ENCODE data around the gene CAV2. TPM values are rescaled to one million over a fixed set of nuclear protein-coding genes. Genes with fewer than 3 reads are reported as not detected.

Gene CAV2
- total RNA-seq, 1 donor from 2014 or later: 35.0 TPM

DNA sequence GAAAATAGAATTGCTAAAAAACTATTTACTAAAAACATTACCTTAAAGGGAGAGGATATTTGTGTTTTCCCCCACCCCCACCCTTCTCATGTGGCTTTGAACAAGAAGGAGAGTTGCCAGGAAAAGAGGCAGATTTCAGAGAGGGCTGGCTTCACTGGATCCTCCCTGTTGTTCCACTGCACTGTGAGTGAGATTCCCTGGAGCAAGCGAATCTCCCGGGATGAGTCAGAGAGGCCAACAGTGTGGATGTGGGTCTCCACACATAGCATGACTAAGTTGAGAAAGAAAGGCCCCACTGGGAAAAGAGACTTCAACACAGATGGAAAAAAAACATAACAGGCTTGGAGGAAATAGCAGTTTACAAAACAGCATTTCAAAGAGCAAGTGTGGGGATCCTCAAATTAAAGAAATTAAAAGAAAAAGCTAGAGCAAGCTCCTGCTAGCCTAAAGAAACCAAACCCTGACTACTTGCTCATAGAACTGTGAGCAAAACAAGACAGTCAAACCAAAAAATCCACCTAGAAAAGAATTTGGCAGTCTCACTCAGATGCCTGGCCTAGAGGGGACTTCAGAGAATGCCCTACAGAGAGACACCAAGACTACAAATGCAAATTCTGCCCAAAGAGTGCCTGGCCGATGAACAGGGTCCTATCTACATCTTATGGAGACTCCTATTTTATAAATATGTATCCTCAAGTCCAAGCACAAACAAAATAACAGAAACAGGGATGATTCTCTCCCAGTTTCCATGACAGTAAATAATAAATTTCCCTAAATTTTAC lies 28.7 kb downstream of the CAV2 start:
- Histone ChIP-seq H3K27ac (ENCODE audit: low read depth, low read length) (peak overlapping the region; percentile 51), H3K27me3 (ENCODE audit: control insufficient read depth in 3 of 3, insufficient read depth in 3 of 3, low read length in 3 of 3) (peaks cover 0 to 18% (median 5%) of the 10 kb centered on the region in 3 donors), H3K9me3 (ENCODE audit: control insufficient read depth in 3 of 3, low read length in 3 of 3) (no peaks in the 10 kb centered on the region), H3K9ac (ENCODE audit: low read depth in 1 of 3, low read length in 3 of 3) (peak overlapping the region in 1 of 3 donors; percentile 58), H3K36me3 (ENCODE audit: control insufficient read depth in 3 of 3, insufficient read depth in 3 of 3, low read length in 3 of 3) (no peaks in the 10 kb centered on the region), H3K4me3 (ENCODE audit: low read length in 3 of 3) (peak overlapping the region; percentile 1 to 92 (median 88)), H3K4me1 (ENCODE audit: control insufficient read depth in 3 of 3, insufficient read depth in 3 of 3, low read length in 3 of 3) (peaks cover 22 to 23% (median 22%) of the 10 kb centered on the region in 3 donors)

DNA sequence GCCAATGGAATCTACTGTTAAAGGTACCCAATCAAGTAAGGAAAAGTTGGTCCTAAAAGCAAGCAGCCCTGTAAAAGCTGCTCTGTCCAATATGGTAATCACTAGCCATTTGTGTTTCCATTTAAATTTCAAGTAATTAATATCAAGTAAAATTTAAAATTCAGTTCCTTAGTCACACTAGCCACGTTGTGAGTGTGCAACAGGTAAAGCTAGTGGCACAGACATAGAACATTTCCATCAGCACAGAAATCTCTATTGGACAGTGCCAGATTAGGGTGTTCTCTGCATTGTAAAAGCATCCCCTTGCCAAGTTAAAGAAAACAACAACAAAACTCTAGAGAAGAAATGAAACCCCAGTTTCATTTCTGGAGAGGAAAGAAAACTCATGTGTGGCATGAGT lies 29.7 kb downstream of the CAV2 start:
- peak overlapping the region in 1 of 3 donors; percentile 19 for H3K4me3 ChIP-seq (ENCODE audit: low read length in 3 of 3)
- no peak overlapping the region for H3K9ac ChIP-seq (ENCODE audit: low read depth in 1 of 3, low read length in 3 of 3)
- no peaks in the 10 kb centered on the region for H3K9me3 ChIP-seq (ENCODE audit: control insufficient read depth in 3 of 3, low read length in 3 of 3)
- H3K36me3 ChIP-seq (ENCODE audit: control insufficient read depth in 3 of 3, insufficient read depth in 3 of 3, low read length in 3 of 3): no peaks in the 10 kb centered on the region
- H3K4me1 ChIP-seq (ENCODE audit: control insufficient read depth in 3 of 3, insufficient read depth in 3 of 3, low read length in 3 of 3): peaks cover 18 to 23% (median 22%) of the 10 kb centered on the region in 3 donors
- H3K27me3 ChIP-seq (ENCODE audit: control insufficient read depth in 3 of 3, insufficient read depth in 3 of 3, low read length in 3 of 3): peaks cover 0 to 18% (median 5%) of the 10 kb centered on the region in 3 donors
- no peak overlapping the region for H3K27ac ChIP-seq (ENCODE audit: low read depth, low read length)

DNA sequence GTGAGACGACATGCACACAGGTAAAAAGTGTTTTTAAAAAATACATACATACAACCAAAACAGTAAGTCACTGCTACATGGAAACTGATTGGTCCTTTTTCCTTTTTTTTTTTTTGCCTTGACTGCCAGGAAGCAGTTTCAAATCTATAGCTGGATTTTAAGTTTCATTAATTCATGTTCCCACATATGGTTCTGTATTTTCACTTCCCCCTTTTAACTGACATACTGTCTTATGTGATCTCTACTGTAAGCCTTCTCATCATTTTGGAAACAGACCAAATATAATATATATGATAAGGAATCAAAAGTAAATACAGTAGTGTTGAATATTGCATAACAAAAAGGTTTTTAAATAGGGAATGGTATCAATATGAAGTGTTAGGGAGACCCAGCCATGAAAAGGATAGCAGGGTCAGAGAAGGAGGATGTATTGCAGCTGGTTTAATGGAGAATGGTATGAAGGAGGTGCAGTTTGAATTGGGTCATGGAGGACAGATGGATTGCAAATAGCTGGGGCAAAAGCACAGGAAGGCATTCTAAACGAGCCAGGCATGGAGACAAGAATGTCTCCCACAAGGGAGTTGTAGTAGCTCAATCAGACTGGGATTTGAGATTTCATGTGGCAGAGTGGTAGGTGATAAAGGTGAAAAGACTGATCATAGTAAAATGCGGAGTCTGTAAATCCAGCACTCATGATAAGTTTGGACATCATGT lies 30.7 kb downstream of the CAV2 start:
- H3K27me3 ChIP-seq (ENCODE audit: control insufficient read depth in 3 of 3, insufficient read depth in 3 of 3, low read length in 3 of 3): peaks cover 0 to 18% (median 5%) of the 10 kb centered on the region in 3 donors
- peaks cover 14 to 19% (median 18%) of the 10 kb centered on the region in 3 donors for H3K4me1 ChIP-seq (ENCODE audit: control insufficient read depth in 3 of 3, insufficient read depth in 3 of 3, low read length in 3 of 3)
- no peaks in the 10 kb centered on the region for H3K36me3 ChIP-seq (ENCODE audit: control insufficient read depth in 3 of 3, insufficient read depth in 3 of 3, low read length in 3 of 3)
- peak overlapping the region; percentile 3 to 27 (median 4) for H3K4me3 ChIP-seq (ENCODE audit: low read length in 3 of 3)
- no peaks in the 10 kb centered on the region for H3K9me3 ChIP-seq (ENCODE audit: control insufficient read depth in 3 of 3, low read length in 3 of 3)
- H3K9ac ChIP-seq (ENCODE audit: low read depth in 1 of 3, low read length in 3 of 3): no peak overlapping the region
- H3K27ac ChIP-seq (ENCODE audit: low read depth, low read length): no peak overlapping the region

DNA sequence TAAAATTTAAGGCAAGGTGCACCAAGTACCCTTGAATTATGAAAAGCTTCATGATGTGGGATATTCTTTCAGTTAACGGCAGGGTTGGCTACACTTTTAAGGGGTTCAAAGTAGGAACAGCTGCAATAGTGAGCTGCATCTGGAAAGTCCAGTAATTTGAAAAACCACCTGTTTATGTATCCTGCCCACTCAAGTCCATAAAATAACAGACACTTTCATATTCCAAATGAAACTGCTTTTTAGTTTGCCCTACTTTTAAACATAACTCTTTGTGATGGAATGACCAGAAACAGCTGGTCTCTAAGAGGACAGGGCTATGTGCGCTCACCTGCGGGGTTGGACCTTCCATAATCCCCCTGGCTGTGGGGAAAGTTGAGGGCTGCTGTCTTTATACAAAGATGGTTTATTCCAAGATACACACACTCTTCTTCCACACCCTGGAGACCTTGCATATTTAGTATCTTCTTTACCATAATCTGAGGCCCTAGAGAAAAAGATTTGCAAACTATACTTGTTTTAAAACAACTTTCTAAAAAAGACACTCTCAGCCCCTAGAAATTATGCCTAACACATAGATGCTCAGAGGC lies 32.7 kb downstream of the CAV2 start:
- Histone ChIP-seq H3K27me3 (ENCODE audit: control insufficient read depth in 3 of 3, insufficient read depth in 3 of 3, low read length in 3 of 3) (peaks cover 0 to 7% (median 0%) of the 10 kb centered on the region in 3 donors), H3K4me3 (ENCODE audit: low read length in 3 of 3) (peak overlapping the region in 1 of 3 donors; percentile 31), H3K27ac (ENCODE audit: low read depth, low read length) (no peak overlapping the region), H3K9me3 (ENCODE audit: control insufficient read depth in 3 of 3, low read length in 3 of 3) (no peaks in the 10 kb centered on the region), H3K36me3 (ENCODE audit: control insufficient read depth in 3 of 3, insufficient read depth in 3 of 3, low read length in 3 of 3) (peaks cover 0 to 2% (median 0%) of the 10 kb centered on the region in 3 donors), H3K9ac (ENCODE audit: low read depth in 1 of 3, low read length in 3 of 3) (no peak overlapping the region), H3K4me1 (ENCODE audit: control insufficient read depth in 3 of 3, insufficient read depth in 3 of 3, low read length in 3 of 3) (peaks cover 4 to 13% (median 5%) of the 10 kb centered on the region in 3 donors)

DNA sequence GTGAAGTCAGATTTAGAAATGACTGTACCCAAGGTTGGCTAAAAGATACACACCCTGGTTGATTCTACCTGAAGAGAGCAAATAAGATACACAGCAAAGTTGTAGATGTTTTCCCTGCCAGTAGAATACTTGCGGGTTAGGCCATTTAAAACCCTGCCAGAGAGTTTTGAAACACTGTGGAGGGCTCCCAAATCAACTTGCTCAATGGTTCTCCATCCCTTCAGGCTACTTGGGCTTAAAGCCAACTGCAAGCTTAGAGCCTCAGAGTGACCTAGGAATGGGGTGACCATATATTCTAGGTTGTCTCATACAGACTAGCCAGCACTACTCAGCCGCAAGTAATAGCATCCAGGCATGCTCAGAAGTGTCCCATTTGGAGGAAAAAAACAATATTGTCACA lies 35.3 kb downstream of the CAV2 start:
- H3K9ac ChIP-seq (ENCODE audit: low read depth in 1 of 3, low read length in 3 of 3): no peak overlapping the region
- H3K36me3 ChIP-seq (ENCODE audit: control insufficient read depth in 3 of 3, insufficient read depth in 3 of 3, low read length in 3 of 3): peaks cover 0 to 7% (median 0%) of the 10 kb centered on the region in 3 donors
- no peak overlapping the region for H3K27ac ChIP-seq (ENCODE audit: low read depth, low read length)
- H3K27me3 ChIP-seq (ENCODE audit: control insufficient read depth in 3 of 3, insufficient read depth in 3 of 3, low read length in 3 of 3): no peaks in the 10 kb centered on the region
- H3K4me1 ChIP-seq (ENCODE audit: control insufficient read depth in 3 of 3, insufficient read depth in 3 of 3, low read length in 3 of 3): peaks cover 9 to 14% (median 13%) of the 10 kb centered on the region in 3 donors
- H3K9me3 ChIP-seq (ENCODE audit: control insufficient read depth in 3 of 3, low read length in 3 of 3): no peaks in the 10 kb centered on the region
- peak overlapping the region in 1 of 3 donors; percentile 41 for H3K4me3 ChIP-seq (ENCODE audit: low read length in 3 of 3)

DNA sequence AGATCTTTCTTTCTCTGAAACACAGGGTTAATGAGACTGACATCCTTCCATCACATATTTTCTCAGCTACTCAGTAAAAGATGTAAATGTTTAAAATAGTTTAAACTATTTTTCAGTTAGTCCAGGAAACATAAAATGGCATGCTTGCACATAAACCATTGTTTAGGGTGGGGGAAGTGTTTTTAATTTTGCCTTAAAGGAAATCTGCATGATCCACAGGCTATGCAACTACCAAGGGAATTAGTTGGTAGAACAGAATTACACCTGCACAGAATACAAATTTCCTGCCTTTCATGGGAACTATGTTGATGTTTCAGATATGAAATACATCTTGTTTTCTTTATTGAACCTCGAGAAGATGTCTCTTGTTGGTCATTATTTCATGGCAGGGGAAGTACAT lies 35.9 kb downstream of the CAV2 start:
- Histone ChIP-seq H3K4me3 (ENCODE audit: low read length in 3 of 3) (peak overlapping the region in 1 of 3 donors; percentile 41), H3K36me3 (ENCODE audit: control insufficient read depth in 3 of 3, insufficient read depth in 3 of 3, low read length in 3 of 3) (peaks cover 0 to 7% (median 0%) of the 10 kb centered on the region in 3 donors), H3K27ac (ENCODE audit: low read depth, low read length) (no peak overlapping the region), H3K9ac (ENCODE audit: low read depth in 1 of 3, low read length in 3 of 3) (no peak overlapping the region), H3K4me1 (ENCODE audit: control insufficient read depth in 3 of 3, insufficient read depth in 3 of 3, low read length in 3 of 3) (peaks cover 9 to 14% (median 13%) of the 10 kb centered on the region in 3 donors), H3K27me3 (ENCODE audit: control insufficient read depth in 3 of 3, insufficient read depth in 3 of 3, low read length in 3 of 3) (no peaks in the 10 kb centered on the region), H3K9me3 (ENCODE audit: control insufficient read depth in 3 of 3, low read length in 3 of 3) (no peaks in the 10 kb centered on the region)

DNA sequence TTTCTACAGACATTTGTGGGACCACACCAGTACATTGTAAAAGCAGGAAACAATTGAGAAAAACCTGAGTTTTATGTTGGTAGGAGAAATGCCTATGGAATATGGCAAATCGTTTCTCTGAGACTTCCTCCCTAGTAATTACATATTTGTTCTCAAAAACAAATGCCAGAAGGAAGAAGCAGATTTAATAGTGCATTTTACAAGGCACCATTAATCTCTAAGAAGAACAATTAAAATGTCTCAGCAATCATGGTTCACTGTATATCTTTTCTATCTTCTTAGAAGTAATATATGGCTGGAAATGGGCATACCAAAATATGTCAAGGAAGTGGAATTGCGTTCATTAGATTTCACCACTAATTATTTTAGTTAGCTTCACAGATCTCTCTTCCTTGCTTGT lies 38.6 kb downstream of the CAV2 start:
- Histone ChIP-seq H3K9ac (ENCODE audit: low read depth in 1 of 3, low read length in 3 of 3) (no peak overlapping the region), H3K9me3 (ENCODE audit: control insufficient read depth in 3 of 3, low read length in 3 of 3) (no peaks in the 10 kb centered on the region), H3K4me3 (ENCODE audit: low read length in 3 of 3) (no peak overlapping the region), H3K36me3 (ENCODE audit: control insufficient read depth in 3 of 3, insufficient read depth in 3 of 3, low read length in 3 of 3) (peaks cover 0 to 7% (median 0%) of the 10 kb centered on the region in 3 donors), H3K4me1 (ENCODE audit: control insufficient read depth in 3 of 3, insufficient read depth in 3 of 3, low read length in 3 of 3) (peaks cover 9 to 19% (median 19%) of the 10 kb centered on the region in 3 donors), H3K27ac (ENCODE audit: low read depth, low read length) (no peak overlapping the region), H3K27me3 (ENCODE audit: control insufficient read depth in 3 of 3, insufficient read depth in 3 of 3, low read length in 3 of 3) (no peaks in the 10 kb centered on the region)

DNA sequence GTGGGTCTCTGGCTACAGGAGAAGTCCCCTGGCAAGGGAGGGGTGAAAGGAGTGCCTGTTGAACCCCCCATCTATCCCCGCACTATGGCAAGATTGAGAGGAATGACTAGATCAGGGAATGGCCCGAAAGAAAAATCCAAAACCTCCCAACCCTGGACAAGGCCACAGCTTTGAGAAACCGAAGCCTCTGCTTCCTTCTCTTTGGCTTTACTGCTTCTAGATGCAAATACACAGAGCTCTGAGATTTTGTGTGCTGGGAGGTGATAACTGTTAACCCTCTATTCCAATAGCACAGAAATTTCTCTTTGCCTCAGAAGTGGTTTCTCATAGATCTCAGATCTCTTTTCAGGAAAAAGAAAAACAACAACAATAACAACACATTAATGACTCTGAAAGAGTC lies 40.3 kb downstream of the CAV2 start:
- Histone ChIP-seq H3K9ac (ENCODE audit: low read depth in 1 of 3, low read length in 3 of 3) (no peak overlapping the region), H3K27me3 (ENCODE audit: control insufficient read depth in 3 of 3, insufficient read depth in 3 of 3, low read length in 3 of 3) (no peaks in the 10 kb centered on the region), H3K9me3 (ENCODE audit: control insufficient read depth in 3 of 3, low read length in 3 of 3) (no peaks in the 10 kb centered on the region), H3K4me3 (ENCODE audit: low read length in 3 of 3) (no peak overlapping the region), H3K4me1 (ENCODE audit: control insufficient read depth in 3 of 3, insufficient read depth in 3 of 3, low read length in 3 of 3) (peaks cover 7 to 23% (median 17%) of the 10 kb centered on the region in 3 donors), H3K27ac (ENCODE audit: low read depth, low read length) (no peak overlapping the region), H3K36me3 (ENCODE audit: control insufficient read depth in 3 of 3, insufficient read depth in 3 of 3, low read length in 3 of 3) (peaks cover 0 to 7% (median 0%) of the 10 kb centered on the region in 3 donors)

DNA sequence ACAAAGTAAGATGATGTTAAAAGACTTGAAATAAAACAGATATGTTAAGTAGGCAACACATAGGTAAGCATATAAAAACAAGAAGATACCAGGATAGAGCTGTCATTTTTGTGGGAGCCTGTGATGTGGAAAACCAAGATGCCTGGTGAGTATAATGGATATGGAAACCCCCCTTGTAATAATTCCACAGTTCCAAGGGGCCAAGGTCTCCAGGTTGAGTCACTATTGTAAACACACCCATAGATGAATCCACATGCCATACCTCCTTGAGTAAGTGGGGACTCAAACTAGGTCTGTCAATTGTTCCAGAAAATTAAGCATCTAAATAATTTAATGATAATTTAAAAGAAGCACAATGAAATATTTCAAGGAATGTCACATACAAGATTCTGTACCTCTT lies 41.2 kb downstream of the CAV2 start:
- no peak overlapping the region for H3K9ac ChIP-seq (ENCODE audit: low read depth in 1 of 3, low read length in 3 of 3)
- no peak overlapping the region for H3K27ac ChIP-seq (ENCODE audit: low read depth, low read length)
- no peak overlapping the region for H3K4me3 ChIP-seq (ENCODE audit: low read length in 3 of 3)
- H3K27me3 ChIP-seq (ENCODE audit: control insufficient read depth in 3 of 3, insufficient read depth in 3 of 3, low read length in 3 of 3): no peaks in the 10 kb centered on the region
- no peaks in the 10 kb centered on the region for H3K9me3 ChIP-seq (ENCODE audit: control insufficient read depth in 3 of 3, low read length in 3 of 3)
- H3K4me1 ChIP-seq (ENCODE audit: control insufficient read depth in 3 of 3, insufficient read depth in 3 of 3, low read length in 3 of 3): peaks cover 5 to 27% (median 15%) of the 10 kb centered on the region in 3 donors
- H3K36me3 ChIP-seq (ENCODE audit: control insufficient read depth in 3 of 3, insufficient read depth in 3 of 3, low read length in 3 of 3): peaks cover 0 to 7% (median 0%) of the 10 kb centered on the region in 3 donors
